ENCODE results near the gene VGLL4. TPM values are rescaled to one million over a fixed set of nuclear protein-coding genes. Genes with fewer than 3 reads are reported as not detected.

The VGLL4 gene
- total RNA-seq, 1 experiment from 2014 or later, result 41.2 TPM

GRCh38 chr3:11546657-11547302 is 96.9 kb downstream of the VGLL4 start:
- intact Hi-C loops (cut with micrococcal nuclease; ENCODE audit: unreplicated experiment), result no loop called here
- H3K9me3 ChIP-seq (ENCODE audit: low read depth, low read length, poor library complexity, severe bottlenecking), result no peaks in the 10 kb centered on the region
- no peaks in the 10 kb centered on the region for H3K36me3 ChIP-seq (ENCODE audit: insufficient read depth, low read length, poor library complexity, severe bottlenecking)
- no peak overlapping the region for H3K4me3 ChIP-seq (ENCODE audit: low read depth, low read length, poor library complexity, severe bottlenecking)
- no peak for DNase-seq (ENCODE audit: low spot score)
- peaks cover 11% of the 10 kb centered on the region for H3K4me1 ChIP-seq (ENCODE audit: insufficient read depth, low read length, poor library complexity, severe bottlenecking)
- no peaks in the 10 kb centered on the region for H3K27me3 ChIP-seq (replicated peaks; ENCODE audit: insufficient read depth, low read depth, low read length, poor library complexity)
- TF ChIP-seq EZH2 (IDR thresholded peaks at IDR 0.05; ENCODE audit: borderline replicate concordance, low read depth, low read length, poor library complexity, severe bottlenecking), result no peak
- TF ChIP-seq, protein P1, sequence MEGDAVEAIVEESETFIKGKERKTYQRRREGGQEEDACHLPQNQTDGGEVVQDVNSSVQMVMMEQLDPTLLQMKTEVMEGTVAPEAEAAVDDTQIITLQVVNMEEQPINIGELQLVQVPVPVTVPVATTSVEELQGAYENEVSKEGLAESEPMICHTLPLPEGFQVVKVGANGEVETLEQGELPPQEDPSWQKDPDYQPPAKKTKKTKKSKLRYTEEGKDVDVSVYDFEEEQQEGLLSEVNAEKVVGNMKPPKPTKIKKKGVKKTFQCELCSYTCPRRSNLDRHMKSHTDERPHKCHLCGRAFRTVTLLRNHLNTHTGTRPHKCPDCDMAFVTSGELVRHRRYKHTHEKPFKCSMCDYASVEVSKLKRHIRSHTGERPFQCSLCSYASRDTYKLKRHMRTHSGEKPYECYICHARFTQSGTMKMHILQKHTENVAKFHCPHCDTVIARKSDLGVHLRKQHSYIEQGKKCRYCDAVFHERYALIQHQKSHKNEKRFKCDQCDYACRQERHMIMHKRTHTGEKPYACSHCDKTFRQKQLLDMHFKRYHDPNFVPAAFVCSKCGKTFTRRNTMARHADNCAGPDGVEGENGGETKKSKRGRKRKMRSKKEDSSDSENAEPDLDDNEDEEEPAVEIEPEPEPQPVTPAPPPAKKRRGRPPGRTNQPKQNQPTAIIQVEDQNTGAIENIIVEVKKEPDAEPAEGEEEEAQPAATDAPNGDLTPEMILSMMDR (conservative IDR thresholded peaks at IDR 0.05; ENCODE audit: low read depth, low read length), result no peak
- CTCF ChIA-PET, result no interaction called here
- BruUV-seq (replicated peaks), result no TSS peak
- no peak overlapping the region for H3K27ac ChIP-seq (ENCODE audit: low read depth, low read length, poor library complexity, severe bottlenecking)
- POLR2A ChIA-PET (ENCODE audit: low non-redundant PET), result interaction anchor here (0.6 kb wide), 1 partner anchor 97 kb away, joined by 3 read pairs; no protein-coding TSS in a partner anchor

DNA sequence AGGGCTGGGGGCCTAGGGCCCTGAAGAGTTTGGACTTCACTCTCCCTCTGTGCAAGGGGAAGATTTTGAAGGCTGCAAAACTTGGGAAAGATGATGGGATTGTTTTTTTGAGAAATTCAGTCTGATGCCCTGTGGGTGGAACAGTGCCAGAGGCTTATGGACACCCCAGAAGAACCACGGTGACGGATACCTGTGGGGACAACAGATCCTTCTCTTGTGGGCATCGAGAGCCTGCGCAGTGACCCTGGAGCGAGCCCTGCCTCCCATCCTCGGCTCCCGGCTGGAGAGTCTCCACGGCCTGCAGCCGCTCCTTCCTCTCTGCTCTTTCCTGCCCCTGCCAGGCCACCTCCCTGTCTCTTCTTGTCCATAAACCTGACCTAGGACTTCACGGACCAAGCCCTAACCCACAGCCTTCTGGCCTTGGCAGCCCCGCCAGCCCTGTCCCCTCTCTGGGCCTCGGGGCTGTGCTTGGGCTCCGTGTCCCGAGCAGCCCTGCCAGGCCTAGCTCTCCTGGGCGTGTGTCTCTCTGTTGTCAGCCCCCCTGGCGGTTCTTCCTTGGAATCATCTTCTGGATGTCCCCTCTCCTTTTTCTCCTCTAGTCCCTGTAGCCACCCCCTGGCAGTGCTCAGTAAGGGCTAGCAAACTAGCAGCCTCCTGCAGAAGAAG is 98.4 kb downstream of the VGLL4 start:
- BruUV-seq (replicated peaks), result no TSS peak
- intact Hi-C loops (cut with micrococcal nuclease; ENCODE audit: unreplicated experiment), result no loop called here
- H3K36me3 ChIP-seq (ENCODE audit: insufficient read depth, low read length, poor library complexity, severe bottlenecking), result no peaks in the 10 kb centered on the region
- no peak for TF ChIP-seq EZH2 (IDR thresholded peaks at IDR 0.05; ENCODE audit: borderline replicate concordance, low read depth, low read length, poor library complexity, severe bottlenecking)
- TF ChIP-seq, protein P1 (conservative IDR thresholded peaks at IDR 0.05; ENCODE audit: low read depth, low read length), result no peak
- H3K27me3 ChIP-seq (replicated peaks; ENCODE audit: insufficient read depth, low read depth, low read length, poor library complexity), result no peaks in the 10 kb centered on the region
- peaks cover 11% of the 10 kb centered on the region for H3K4me1 ChIP-seq (ENCODE audit: insufficient read depth, low read length, poor library complexity, severe bottlenecking)
- no peak for DNase-seq (ENCODE audit: low spot score)
- ChIA-PET POLR2A (ENCODE audit: low non-redundant PET) (no interaction called here), CTCF (no interaction called here)
- H3K4me3 ChIP-seq (ENCODE audit: low read depth, low read length, poor library complexity, severe bottlenecking), result no peak overlapping the region
- H3K27ac ChIP-seq (ENCODE audit: low read depth, low read length, poor library complexity, severe bottlenecking), result no peak overlapping the region
- no peaks in the 10 kb centered on the region for H3K9me3 ChIP-seq (ENCODE audit: low read depth, low read length, poor library complexity, severe bottlenecking)

DNA sequence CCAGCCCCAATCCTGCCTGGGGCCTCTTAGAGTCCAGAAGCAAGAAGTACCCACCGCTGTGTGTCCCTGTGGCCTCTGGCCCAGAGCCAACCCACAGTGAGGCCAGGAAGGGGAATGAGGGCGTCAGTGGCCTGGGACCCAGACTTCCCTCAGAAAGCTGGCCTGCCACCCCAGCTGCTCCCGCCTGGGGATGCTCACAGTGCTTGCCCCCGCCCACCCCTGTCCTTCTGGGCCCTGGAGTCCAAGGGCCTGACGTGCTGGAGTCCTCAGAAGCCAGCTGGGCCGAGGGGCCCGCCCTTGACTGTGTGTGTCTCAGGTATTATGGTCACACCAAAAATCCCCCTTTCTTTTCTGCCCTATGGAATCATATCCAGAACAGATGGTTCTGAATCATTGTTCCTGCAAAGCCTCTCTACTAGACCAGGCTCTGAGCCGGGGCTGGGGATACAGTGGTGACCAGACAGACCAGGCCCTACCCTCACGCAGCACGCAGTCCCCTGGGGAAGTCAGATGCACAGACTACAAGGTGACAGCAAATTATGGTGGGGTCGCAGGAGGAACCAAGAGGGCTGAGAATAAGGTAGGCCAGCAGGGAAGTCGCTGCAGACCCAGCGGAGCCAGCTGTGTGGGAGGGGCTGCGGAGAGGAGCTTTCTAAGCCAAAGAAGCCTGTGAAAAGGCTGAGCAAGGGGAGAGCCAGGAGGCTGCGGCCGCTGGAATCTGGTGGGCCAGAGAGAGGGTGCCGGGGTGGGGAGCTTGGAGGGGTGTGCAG is 99.1 kb downstream of the VGLL4 start:
- Histone ChIP-seq H3K36me3 (ENCODE audit: insufficient read depth, low read length, poor library complexity, severe bottlenecking) (no peaks in the 10 kb centered on the region), H3K4me1 (ENCODE audit: insufficient read depth, low read length, poor library complexity, severe bottlenecking) (peaks cover 11% of the 10 kb centered on the region), H3K4me3 (ENCODE audit: low read depth, low read length, poor library complexity, severe bottlenecking) (no peak overlapping the region), H3K9me3 (ENCODE audit: low read depth, low read length, poor library complexity, severe bottlenecking) (no peaks in the 10 kb centered on the region), H3K27me3 (replicated peaks; ENCODE audit: insufficient read depth, low read depth, low read length, poor library complexity) (no peaks in the 10 kb centered on the region), H3K27ac (ENCODE audit: low read depth, low read length, poor library complexity, severe bottlenecking) (no peak overlapping the region)
- TF ChIP-seq, protein P1 (conservative IDR thresholded peaks at IDR 0.05; ENCODE audit: low read depth, low read length), result no peak
- TF ChIP-seq EZH2 (IDR thresholded peaks at IDR 0.05; ENCODE audit: borderline replicate concordance, low read depth, low read length, poor library complexity, severe bottlenecking), result no peak
- intact Hi-C loops (cut with micrococcal nuclease; ENCODE audit: unreplicated experiment), result no loop called here
- ChIA-PET CTCF (no interaction called here), POLR2A (ENCODE audit: low non-redundant PET) (interaction anchor here (0.6 kb wide), 1 partner anchor 99 kb away, joined by 6 read pairs; no protein-coding TSS in a partner anchor)
- no peak for DNase-seq (ENCODE audit: low spot score)
- BruUV-seq (replicated peaks), result no TSS peak
